Measurements from ENCODE around the gene SSTR4.

DNA sequence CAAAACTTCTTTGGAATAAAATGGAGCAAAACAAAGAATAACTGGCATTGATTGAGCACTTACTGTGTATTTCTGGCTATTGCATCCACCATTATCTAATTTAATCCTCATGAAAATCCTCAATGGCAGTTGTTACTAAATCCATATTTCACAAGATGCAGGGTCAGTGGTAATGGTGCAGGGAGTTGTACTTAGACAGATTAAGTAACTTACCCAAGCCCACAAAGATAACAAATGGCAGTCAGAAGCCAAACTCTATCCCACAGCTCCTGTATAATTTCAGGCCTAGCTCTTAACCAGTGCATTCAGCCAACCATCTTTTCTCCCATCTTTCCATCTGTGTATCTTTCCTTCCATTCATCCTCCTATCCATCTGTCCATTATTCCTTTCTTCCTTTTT is 29.3 kb upstream of the SSTR4 start:
- no peak for TF ChIP-seq CTCF (conservative IDR thresholded peaks at IDR 0.05)
- TF ChIP-seq EZH2 (IDR thresholded peaks at IDR 0.05; ENCODE audit: low read depth) = no peak

Data from PC-9 (cell line).